ENCODE data around the gene AFP.

AFP gene

GRCh38 chr4:73439445-73439844 lies 3.4 kb downstream of the AFP start:
- DNase-seq, result no peak

- DNase-seq, result no peak
These were observed 4.0 kb downstream of the AFP start for GRCh38 chr4:73439991-73440390.

GRCh38 chr4:73440653-73441052 lies 4.6 kb downstream of the AFP start:
- DNase-seq, result no peak

GRCh38 chr4:73442275-73442674 lies 6.3 kb downstream of the AFP start:
- no peak for DNase-seq

- DNase-seq, result no peak
These were observed 7.2 kb downstream of the AFP start for GRCh38 chr4:73443224-73443623.

- no peak for DNase-seq
These were observed 9.6 kb downstream of the AFP start for GRCh38 chr4:73445383-73446335.

- no peak for DNase-seq
These were observed 10.4 kb downstream of the AFP start for GRCh38 chr4:73446336-73446938.

GRCh38 chr4:73447671-73448070 lies 11.7 kb downstream of the AFP start:
- DNase-seq, result no peak

- DNase-seq, result no peak
These were observed 12.6 kb downstream of the AFP start for GRCh38 chr4:73448448-73449203.

GRCh38 chr4:73450398-73451004 lies 14.5 kb downstream of the AFP start:
- DNase-seq, result peak; percentile 79

GRCh38 chr4:73451404-73451803 lies 15.4 kb downstream of the AFP start:
- no peak for DNase-seq

- DNase-seq, result no peak
These were observed 16.1 kb downstream of the AFP start for GRCh38 chr4:73451981-73452747.

GRCh38 chr4:73452953-73453700 lies 17.1 kb downstream of the AFP start:
- no peak for DNase-seq

GRCh38 chr4:73453701-73454005 lies 17.6 kb downstream of the AFP start:
- no peak for DNase-seq

GRCh38 chr4:73454920-73455319 lies 18.9 kb downstream of the AFP start:
- DNase-seq, result no peak

GRCh38 chr4:73456177-73457022 lies 20.4 kb downstream of the AFP start:
- DNase-seq, result no peak

GRCh38 chr4:73458184-73459047 lies 22.4 kb downstream of the AFP start:
- no peak for DNase-seq

- DNase-seq, result no peak
These were observed 23.0 kb downstream of the AFP start for GRCh38 chr4:73459048-73459421.

GRCh38 chr4:73460913-73461522 lies 25.0 kb downstream of the AFP start:
- DNase-seq, result no peak
